Neural progenitor cell (in vitro differentiated cells): ENCODE measurements around the gene MRM1.

Source experiments
- CTCF ChIP-seq: fragments of 200-600 bp; sonication (generic); IDR thresholded peaks from 2 replicates; pipeline ENCODE4 v1.5.1; 2017; ENCODE audit warnings: antibody characterized with exemption, mild to moderate bottlenecking
- EZH2 ChIP-seq: fragments of 200-600 bp; sonication (generic); IDR thresholded peaks from 2 replicates; pipeline ENCODE4 v1.6.1; 2017; ENCODE audit warnings: antibody characterized with exemption, mild to moderate bottlenecking, moderate library complexity
- EZH2phosphoT487 ChIP-seq: fragments of 200-600 bp; sonication (generic); IDR thresholded peaks from 2 replicates; pipeline ENCODE4 v1.6.1; 2017; ENCODE audit warnings: antibody characterized with exemption

GRCh38 chr17:36650096-36650775 is 48.9 kb downstream of the MRM1 start:
- no peak for TF ChIP-seq CTCF
- no peak for TF ChIP-seq EZH2
- TF ChIP-seq EZH2phosphoT487, result no peak
